PC-3 (cell line): Measurements from ENCODE around the gene TTC39B. TPM values are rescaled to one million over a fixed set of nuclear protein-coding genes. Genes with fewer than 3 reads are reported as not detected.

Source experiments
- ATAC-seq: fragments of 200-7000 bp; cut with Tn5 transposase; 2 replicates; pipeline ENCODE4 v1.9.1; 2020; ENCODE audit warnings: mild to moderate bottlenecking, moderate library complexity
- BruUV-seq: library from RNA; stranded (reverse); fragments of 400-500 nt; replicated peaks from 2 replicates; lab custom pipeline; 2021; lab: Mats Ljungman, UMichigan
- CTCF ChIA-PET: fragments of 300-600 bp; sonication (Branson Sonifier 250); formaldehyde crosslinking; loops from one replicate; lab custom pipeline; 2022; ENCODE audit warnings: antibody characterized with exemption; lab: Charles Lee
- POLR2A ChIA-PET: fragments of 300-600 bp; sonication (Branson Sonifier 250); formaldehyde crosslinking; loops from one replicate; lab custom pipeline; 2022; ENCODE audit warnings: antibody characterized with exemption; ENCODE audit not compliant: unreplicated experiment; lab: Charles Lee
- DNase-seq: peaks from one replicate; pipeline ENCODE4 v3.0.0-alpha.2; 2015
- H2AFZ ChIP-seq: fragments of 300-600 bp; sonication (generic); 2 replicates; pipeline ENCODE4 v1.6.0; 2016; ENCODE audit warnings: antibody characterized with exemption, low read length
- H3F3A ChIP-seq: fragments of 300-600 bp; sonication (generic); one replicate; pipeline ENCODE4 v1.6.0; 2017; ENCODE audit warnings: antibody characterized with exemption, low read length, control low read depth, mild to moderate bottlenecking; ENCODE audit not compliant: unreplicated experiment
- H3K27ac ChIP-seq: fragments of 300-600 bp; sonication (generic); 2 replicates; pipeline ENCODE4 v1.5.1; 2016; ENCODE audit warnings: mild to moderate bottlenecking, low read length
- H3K27me3 ChIP-seq: fragments of 300-600 bp; sonication (generic); 2 replicates; pipeline ENCODE4 v1.6.1; 2016; ENCODE audit warnings: low read length, mixed read lengths
- H3K36me3 ChIP-seq: fragments of 300-600 bp; sonication (generic); 2 replicates; pipeline ENCODE4 v1.6.1; 2016; ENCODE audit warnings: low read depth, mixed run types, low read length, mixed read lengths
- H3K4me1 ChIP-seq: fragments of 300-600 bp; sonication (generic); 2 replicates; pipeline ENCODE4 v1.5.1; 2016; ENCODE audit warnings: low read length; ENCODE audit not compliant: insufficient read depth
- H3K4me2 ChIP-seq: fragments of 300-600 bp; sonication (generic); 2 replicates; pipeline ENCODE4 v1.6.0; 2016; ENCODE audit warnings: low read length
- H3K4me3 ChIP-seq: fragments of 300-600 bp; sonication (generic); 2 replicates; pipeline ENCODE4 v1.5.1; 2016; ENCODE audit warnings: mild to moderate bottlenecking, low read length, mixed read lengths
- H3K79me2 ChIP-seq: fragments of 300-600 bp; sonication (generic); 2 replicates; pipeline ENCODE4 v1.6.1; 2017; ENCODE audit warnings: low read length, mixed read lengths
- H3K9ac ChIP-seq: fragments of 300-600 bp; sonication (generic); 2 replicates; pipeline ENCODE4 v1.6.0; 2016; ENCODE audit warnings: mild to moderate bottlenecking, low read length
- H3K9me2 ChIP-seq: fragments of 300-600 bp; sonication (generic); replicated peaks from 2 replicates; pipeline ENCODE4 v1.6.1; 2016; ENCODE audit warnings: mixed run types, low read length, mixed read lengths
- H3K9me3 ChIP-seq: fragments of 300-600 bp; sonication (generic); 2 replicates; pipeline ENCODE4 v1.6.1; 2016; ENCODE audit warnings: low read length, mixed read lengths
- H4K20me1 ChIP-seq: fragments of 300-600 bp; sonication (generic); 2 replicates; pipeline ENCODE4 v1.6.1; 2016; ENCODE audit warnings: low read length, mixed read lengths
- EZH2 ChIP-seq: fragments of 300-600 bp; sonication (generic); IDR thresholded peaks from one replicate; pipeline ENCODE4 v1.6.1; 2017; ENCODE audit warnings: antibody characterized with exemption, mild to moderate bottlenecking, low read length; ENCODE audit not compliant: unreplicated experiment
- EZH2phosphoT487 ChIP-seq: fragments of 300-600 bp; sonication (generic); IDR thresholded peaks from 2 replicates; pipeline ENCODE4 v1.6.1; 2018; ENCODE audit warnings: mild to moderate bottlenecking, antibody characterized with exemption, low read length, borderline replicate concordance
- intact Hi-C: fragments of 100-400 bp; cut with micrococcal nuclease; formaldehyde crosslinking; loops from 2 replicates; pipeline ENCODE4 v1.9.0; 2023
- total RNA-seq: library from RNA; depleted of rRNA; stranded (reverse); fragments of >200 nt; gene quantifications from 2 replicates; pipeline ENCODE4 v1.2.3, GENCODE V29; 2014
- TF ChIP-seq, protein P1 (sequence below): fragments of 300-600 bp; sonication (generic); conservative IDR thresholded peaks from 2 replicates; pipeline ENCODE4 v1.5.1; 2017; ENCODE audit warnings: antibody characterized with exemption, low read depth, mild to moderate bottlenecking, low read length

The TTC39B gene
- total RNA-seq, 1 experiment from 2014 or later: 1.5 TPM

- Histone ChIP-seq H3K4me3 (no peak overlapping the region), H3K4me1 (no peaks in the 10 kb centered on the region; the same call in 1 of the 2 replicates), H3F3A (no peaks in the 10 kb centered on the region), H2AFZ (no peak overlapping the region), H3K9ac (no peak overlapping the region), H3K9me2 (no peaks in the 10 kb centered on the region), H4K20me1 (no peaks in the 10 kb centered on the region), H3K27me3 (no peaks in the 10 kb centered on the region), H3K79me2 (no peaks in the 10 kb centered on the region), H3K4me2 (no peak overlapping the region), H3K9me3 (no peaks in the 10 kb centered on the region), H3K36me3 (no peaks in the 10 kb centered on the region), H3K27ac (no peak overlapping the region)
- CTCF ChIA-PET: no interaction called here
- TF ChIP-seq, protein P1, sequence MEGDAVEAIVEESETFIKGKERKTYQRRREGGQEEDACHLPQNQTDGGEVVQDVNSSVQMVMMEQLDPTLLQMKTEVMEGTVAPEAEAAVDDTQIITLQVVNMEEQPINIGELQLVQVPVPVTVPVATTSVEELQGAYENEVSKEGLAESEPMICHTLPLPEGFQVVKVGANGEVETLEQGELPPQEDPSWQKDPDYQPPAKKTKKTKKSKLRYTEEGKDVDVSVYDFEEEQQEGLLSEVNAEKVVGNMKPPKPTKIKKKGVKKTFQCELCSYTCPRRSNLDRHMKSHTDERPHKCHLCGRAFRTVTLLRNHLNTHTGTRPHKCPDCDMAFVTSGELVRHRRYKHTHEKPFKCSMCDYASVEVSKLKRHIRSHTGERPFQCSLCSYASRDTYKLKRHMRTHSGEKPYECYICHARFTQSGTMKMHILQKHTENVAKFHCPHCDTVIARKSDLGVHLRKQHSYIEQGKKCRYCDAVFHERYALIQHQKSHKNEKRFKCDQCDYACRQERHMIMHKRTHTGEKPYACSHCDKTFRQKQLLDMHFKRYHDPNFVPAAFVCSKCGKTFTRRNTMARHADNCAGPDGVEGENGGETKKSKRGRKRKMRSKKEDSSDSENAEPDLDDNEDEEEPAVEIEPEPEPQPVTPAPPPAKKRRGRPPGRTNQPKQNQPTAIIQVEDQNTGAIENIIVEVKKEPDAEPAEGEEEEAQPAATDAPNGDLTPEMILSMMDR: no peak
- TF ChIP-seq EZH2 (no peak), EZH2phosphoT487 (no peak)
- DNase-seq (peak; percentile 41), ATAC-seq (no peak)
- no TSS peak for BruUV-seq
- POLR2A ChIA-PET: no interaction called here
- intact Hi-C loops: loop anchor here (5.0 to 10.0 kb wide), 3 partner anchors 126 to 328 kb away; no protein-coding TSS in a partner anchor
Observed at GRCh38 chr9:15276328-15276938, 30.6 kb downstream of the TTC39B start.

DNA sequence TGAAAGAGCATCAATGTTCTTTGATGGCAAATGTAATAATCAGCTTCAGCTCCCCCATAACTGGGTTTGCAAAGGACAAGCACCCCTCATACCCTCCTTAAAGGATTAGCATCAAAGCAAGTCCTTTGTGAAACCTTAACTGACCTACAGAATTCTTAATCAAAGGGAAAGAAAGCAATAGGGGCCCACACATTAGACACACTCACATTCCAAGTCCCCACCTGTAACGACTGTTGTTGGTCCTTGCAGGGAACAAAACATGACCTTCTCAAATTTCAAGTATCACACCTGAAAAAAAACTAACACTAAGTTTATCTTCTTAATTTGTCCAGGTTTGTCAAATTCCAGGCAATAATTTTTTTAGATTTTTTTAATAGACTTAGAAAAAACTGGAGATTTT is 32.6 kb downstream of the TTC39B start:
- no peaks in the 10 kb centered on the region for H4K20me1 ChIP-seq
- H3K36me3 ChIP-seq: no peaks in the 10 kb centered on the region
- H3F3A ChIP-seq: no peaks in the 10 kb centered on the region
- no peaks in the 10 kb centered on the region; the same call in 1 of the 2 replicates for H3K4me1 ChIP-seq
- intact Hi-C loops: loop anchor here (10.0 kb wide), 2 partner anchors 200 to 330 kb away; no protein-coding TSS in a partner anchor
- ChIA-PET CTCF (no interaction called here), POLR2A (no interaction called here)
- H3K9me2 ChIP-seq: no peaks in the 10 kb centered on the region
- BruUV-seq: no TSS peak
- no peaks in the 10 kb centered on the region for H3K79me2 ChIP-seq
- no peak overlapping the region for H3K4me2 ChIP-seq
- no peaks in the 10 kb centered on the region for H3K27me3 ChIP-seq
- H3K9ac ChIP-seq: no peak overlapping the region
- no peak overlapping the region for H2AFZ ChIP-seq
- no peak overlapping the region for H3K4me3 ChIP-seq
- no peak overlapping the region for H3K27ac ChIP-seq
- ATAC-seq: no peak
- no peak for DNase-seq
- H3K9me3 ChIP-seq: no peaks in the 10 kb centered on the region
- TF ChIP-seq, protein P1: no peak
- TF ChIP-seq EZH2phosphoT487: no peak
- no peak for TF ChIP-seq EZH2

- Histone ChIP-seq H3K9me3 (no peaks in the 10 kb centered on the region), H3K9me2 (no peaks in the 10 kb centered on the region), H3K36me3 (no peaks in the 10 kb centered on the region), H3K79me2 (no peaks in the 10 kb centered on the region), H3K9ac (no peak overlapping the region), H3K4me2 (no peak overlapping the region), H4K20me1 (no peaks in the 10 kb centered on the region), H3K4me3 (no peak overlapping the region), H2AFZ (no peak overlapping the region), H3K27me3 (no peaks in the 10 kb centered on the region), H3F3A (no peaks in the 10 kb centered on the region), H3K27ac (no peak overlapping the region), H3K4me1 (no peaks in the 10 kb centered on the region; the same call in 1 of the 2 replicates)
- POLR2A ChIA-PET: no interaction called here
- CTCF ChIA-PET: no interaction called here
- intact Hi-C loops: loop anchor here (10.0 kb wide), 2 partner anchors 202 to 332 kb away; no protein-coding TSS in a partner anchor
- TF ChIP-seq, protein P1: no peak
- TF ChIP-seq EZH2: no peak
- no peak for TF ChIP-seq EZH2phosphoT487
- BruUV-seq: no TSS peak
- ATAC-seq (no peak), DNase-seq (no peak)
Observed at GRCh38 chr9:15272377-15272928, 34.6 kb downstream of the TTC39B start.
